Activated CD4-positive, alpha-beta T cell treated with anti-CD3 and anti-CD28 coated beads, Interleukin-2, amount 50 U/mL, for 16 hours (primary cell): ENCODE results near the gene SLC38A5.

Experiments used
- DNase-seq: peaks from one replicate; pipeline ENCODE4 v3.0.0-alpha.2; 2020

SLC38A5 gene

GRCh38 chrX:48490661-48491060 lies 20.6 kb upstream of the SLC38A5 start:
- no peak for DNase-seq

GRCh38 chrX:48489892-48490291 lies 19.8 kb upstream of the SLC38A5 start:
- DNase-seq = no peak

DNA sequence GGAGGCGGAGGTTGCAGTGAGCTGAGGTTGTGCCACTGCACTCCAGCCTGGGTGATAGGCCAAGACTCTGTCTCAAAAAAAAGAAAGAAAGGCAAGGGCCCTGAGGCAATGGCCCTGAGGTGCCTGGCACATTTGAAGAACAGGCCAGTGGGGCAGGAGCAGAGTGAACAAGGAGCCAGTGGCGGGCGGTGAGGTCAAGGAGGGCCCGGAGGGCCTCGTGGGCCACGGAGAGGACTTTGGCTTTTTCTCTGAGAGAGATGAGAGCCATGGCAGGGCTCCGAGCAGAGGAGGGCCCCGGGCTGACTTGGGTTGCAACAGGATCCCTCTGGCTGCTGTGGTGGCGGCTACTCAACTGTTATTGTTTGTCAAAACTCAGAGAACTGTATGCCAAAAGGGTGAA lies 19.2 kb upstream of the SLC38A5 start:
- DNase-seq = no peak

DNA sequence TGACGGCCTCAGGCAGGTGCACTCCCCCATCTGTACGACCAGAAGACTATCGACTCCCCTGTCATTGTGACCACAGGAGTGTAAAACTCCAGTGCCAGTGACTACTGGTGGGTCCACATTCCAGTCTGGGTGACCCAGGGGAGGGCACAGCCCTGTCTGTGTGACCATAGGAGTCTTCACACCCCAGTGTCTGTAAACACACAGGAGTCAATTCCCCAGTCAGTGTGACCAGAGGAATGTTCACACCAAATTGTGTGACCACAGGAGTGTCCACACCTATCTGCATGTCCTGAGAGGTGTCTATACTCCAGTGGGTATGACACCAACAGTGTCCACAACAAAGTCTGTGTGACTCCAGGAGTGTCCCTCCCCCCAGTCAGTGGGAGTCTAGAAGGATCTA lies 18.0 kb upstream of the SLC38A5 start:
- no peak for DNase-seq

- no peak for DNase-seq
These were observed 17.3 kb upstream of the SLC38A5 start for GRCh38 chrX:48487362-48487798.

GRCh38 chrX:48482526-48482925 lies 12.5 kb upstream of the SLC38A5 start:
- no peak for DNase-seq

- no peak for DNase-seq
These were observed 10.5 kb upstream of the SLC38A5 start for GRCh38 chrX:48480583-48480982.

- no peak for DNase-seq
These were observed 10.1 kb upstream of the SLC38A5 start for GRCh38 chrX:48480142-48480541.

GRCh38 chrX:48478806-48479205 lies 8.7 kb upstream of the SLC38A5 start:
- DNase-seq = no peak

DNA sequence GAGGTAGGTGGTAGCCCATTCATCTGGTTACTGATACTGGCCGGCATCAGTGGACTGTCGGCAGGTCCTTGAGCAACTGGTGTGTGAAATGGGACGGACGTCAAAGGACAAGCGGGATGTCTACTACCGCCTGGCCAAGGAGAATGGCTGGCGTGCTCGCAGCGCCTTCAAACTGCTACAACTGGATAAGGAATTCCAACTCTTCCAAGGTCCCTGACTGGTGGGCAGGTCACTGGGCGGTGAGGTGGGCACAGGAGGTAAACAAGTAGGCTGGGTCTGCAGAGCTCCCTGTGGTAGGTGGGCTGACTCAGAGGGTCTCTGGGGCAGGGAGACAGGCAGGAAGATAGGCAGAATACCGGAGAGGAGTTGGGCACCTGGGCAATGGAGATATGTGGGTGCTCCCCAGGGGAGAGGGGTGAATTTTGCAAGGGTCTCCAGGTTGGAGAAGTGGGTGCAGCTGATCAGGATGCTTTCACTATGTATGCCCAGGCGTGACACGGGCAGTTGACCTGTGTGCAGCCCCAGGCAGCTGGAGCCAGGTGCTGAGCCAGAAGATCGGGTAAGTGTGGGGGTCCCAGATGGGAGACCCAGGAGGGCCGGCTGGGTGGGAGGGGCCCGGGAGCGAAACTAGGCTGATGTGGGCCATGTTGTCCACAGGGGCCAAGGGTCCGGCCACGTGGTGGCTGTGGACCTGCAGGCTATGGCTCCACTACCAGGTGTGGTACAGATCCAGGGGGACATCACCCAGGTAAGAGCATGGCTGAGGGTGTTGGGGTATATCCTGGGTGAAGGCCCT lies 8.1 kb upstream of the SLC38A5 start:
- no peak for DNase-seq

DNA sequence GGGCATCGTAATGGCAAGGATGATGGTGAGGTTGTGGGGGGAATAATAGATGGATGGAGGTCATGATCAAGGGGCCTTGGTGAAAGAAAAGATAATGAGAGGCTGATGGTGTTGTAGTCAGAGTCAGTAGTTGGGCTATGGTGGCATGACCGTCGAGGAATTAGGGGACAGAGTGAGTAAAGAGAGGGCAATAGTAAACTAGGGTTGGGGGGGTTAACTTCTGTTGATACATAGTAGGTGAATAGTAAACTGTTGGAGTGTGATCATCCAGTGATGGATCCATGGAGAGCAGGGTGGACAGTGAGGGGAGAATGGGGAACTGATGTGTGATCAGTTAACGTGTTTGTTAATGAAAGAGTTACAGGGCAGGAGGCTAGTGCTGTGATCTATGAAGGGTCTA lies 6.9 kb upstream of the SLC38A5 start:
- no peak for DNase-seq

GRCh38 chrX:48475774-48476577 lies 5.9 kb upstream of the SLC38A5 start, which contains the start of gene FTSJ1:
Gene FTSJ1, plus strand, starts transcription at chrX:48476199. Its CDS starts 1,849 bp downstream, at chrX:48478048.
- peak; percentile 93 for DNase-seq

- DNase-seq = no peak
These were observed 5.2 kb upstream of the SLC38A5 start for GRCh38 chrX:48475296-48475695.

DNA sequence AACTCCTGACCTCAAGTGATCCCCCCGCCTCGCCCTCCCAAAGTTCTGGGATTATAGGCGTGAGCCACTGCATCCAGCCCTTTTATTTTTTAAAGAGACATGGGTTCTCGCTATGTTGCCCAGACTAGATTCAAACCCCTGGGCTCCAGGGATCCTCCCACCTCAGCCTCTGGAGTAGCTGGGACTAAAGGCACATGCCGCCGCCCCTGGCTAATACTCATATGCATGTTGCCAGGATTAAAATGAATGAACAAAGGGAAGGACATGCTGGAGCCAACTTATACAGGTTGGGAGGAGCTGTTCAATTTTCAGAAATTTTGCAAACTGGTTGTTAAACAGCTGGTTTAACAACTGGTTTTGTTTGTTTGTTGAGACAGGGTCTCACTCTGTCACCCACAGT lies 4.5 kb upstream of the SLC38A5 start:
- no peak for DNase-seq

- DNase-seq = no peak
These were observed 4.1 kb upstream of the SLC38A5 start for GRCh38 chrX:48474127-48474526.

- DNase-seq = no peak
These were observed 3.6 kb upstream of the SLC38A5 start for GRCh38 chrX:48473704-48473990.

GRCh38 chrX:48472851-48473703 lies 3.0 kb upstream of the SLC38A5 start:
- DNase-seq = no peak

DNA sequence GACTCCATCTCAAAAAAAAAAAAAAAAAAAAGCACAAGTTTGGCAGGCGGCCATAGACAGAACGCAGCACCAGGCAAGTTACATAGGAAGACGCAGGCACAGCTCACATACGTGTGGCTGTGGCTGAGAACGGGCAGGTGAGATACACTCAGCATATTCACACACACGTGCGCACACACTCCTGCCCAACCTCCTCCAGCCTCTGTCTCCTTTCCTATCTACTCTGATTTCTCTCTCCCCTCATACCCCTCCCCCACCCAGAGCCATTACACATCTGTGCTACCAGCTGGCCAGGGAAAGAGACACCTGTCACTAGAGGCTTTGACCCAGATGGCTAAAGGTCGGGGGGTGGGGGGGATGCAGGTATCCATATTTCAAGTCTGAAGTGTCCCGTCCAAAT lies 2.2 kb upstream of the SLC38A5 start:
- DNase-seq = no peak

- no peak for DNase-seq
These were observed 1.4 kb upstream of the SLC38A5 start for GRCh38 chrX:48471504-48471903.

- no peak for DNase-seq
These were observed 716 bp upstream of the SLC38A5 start for GRCh38 chrX:48470833-48471118.

DNA sequence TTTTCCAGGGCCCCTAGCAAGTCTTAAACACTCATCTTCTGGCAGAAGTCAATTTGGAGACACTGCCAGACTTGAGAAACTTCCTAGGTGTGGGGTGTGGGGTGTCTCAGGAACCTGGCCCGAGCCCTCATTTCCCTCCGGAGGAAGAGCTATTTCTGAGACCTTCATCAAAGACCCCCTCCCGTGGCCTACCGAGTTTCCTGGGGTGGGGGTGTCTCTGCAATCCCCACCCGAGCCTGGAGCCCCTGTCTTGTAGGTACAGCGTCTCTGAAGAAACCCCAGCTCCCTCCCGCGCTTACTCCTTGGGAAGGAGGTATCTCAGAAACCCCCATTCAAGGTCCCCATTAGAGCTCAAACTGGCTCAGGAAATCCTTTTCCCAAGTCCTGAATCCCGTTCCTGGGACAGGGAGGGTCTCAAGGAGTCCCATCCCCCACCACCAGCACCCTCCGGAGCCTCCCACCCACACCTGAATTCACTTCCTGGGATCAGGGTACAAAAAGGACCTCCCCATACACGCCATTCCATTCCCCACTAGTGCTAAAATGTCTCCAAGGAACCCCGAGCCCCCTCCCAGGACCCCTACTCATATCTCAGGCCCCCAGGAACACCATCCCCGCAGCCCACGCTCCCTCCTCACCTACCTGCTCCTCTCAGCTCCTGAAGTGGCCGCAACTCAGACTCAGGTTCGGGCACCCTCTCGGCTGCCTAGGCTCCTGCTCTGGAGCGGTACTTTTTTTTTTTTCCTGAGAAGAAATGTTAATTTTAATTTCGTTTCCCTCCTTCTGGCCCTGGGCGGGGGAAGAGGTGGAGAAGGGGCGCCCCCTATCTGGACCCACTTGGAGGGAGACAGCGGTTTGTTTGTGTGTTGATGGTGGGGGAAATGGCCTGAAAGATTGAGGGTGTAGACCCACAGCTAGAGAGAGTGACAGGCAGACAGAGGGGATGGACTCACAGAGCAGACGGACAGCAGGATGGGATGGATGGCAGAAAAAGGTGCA lies 1.1 kb downstream of the SLC38A5 start:
- peak; percentile 62 for DNase-seq

DNA sequence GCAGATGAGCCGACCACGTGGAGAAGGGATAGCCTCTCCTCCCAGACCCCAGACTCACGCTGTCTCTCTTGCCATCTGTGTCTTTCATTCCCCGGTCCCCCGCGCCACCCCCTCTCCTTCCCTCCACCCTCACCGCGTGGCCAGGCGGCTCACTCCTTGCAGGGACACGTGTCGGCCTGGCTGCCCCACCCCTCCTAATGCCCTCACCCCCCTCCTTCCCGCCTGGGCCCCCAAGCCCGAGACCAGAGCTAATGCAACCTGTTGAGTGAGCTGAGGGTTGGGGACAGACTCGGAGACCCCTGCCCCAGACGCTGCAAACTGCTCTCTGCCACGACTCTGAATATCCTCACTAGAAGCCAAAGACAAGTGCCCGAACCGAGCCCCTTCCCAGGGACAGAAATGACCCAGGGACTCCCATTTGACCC lies 1.8 kb downstream of the SLC38A5 start:
- peak; percentile 60 for DNase-seq
